ENCODE data around the gene SIRPG. TPM values are rescaled to one million over a fixed set of nuclear protein-coding genes. Genes with fewer than 3 reads are reported as not detected.
"Not testable (repeated sequence)": the region's sequence is repeated elsewhere in the genome, so short reads cannot be mapped to it uniquely, and the experiment has no call there.

SIRPG gene
- total RNA-seq (26.0 TPM), polyA plus RNA-seq (51.0 TPM)
- long read RNA-seq, donor 1, partial matches to known transcripts = 0 of 2 reads
- long read RNA-seq, donor 1, other reads (novel, unspliced or antisense) = 0 of 2 reads
- long read RNA-seq, donor 2, transcript SIRPG-202 (6 exons, 1,716 nt) = major isoform, 14 of 23 reads
- long read RNA-seq, donor 2, partial matches to known transcripts = 6 of 23 reads
- long read RNA-seq, donor 2, other reads (novel, unspliced or antisense) = 0 of 23 reads
- long read RNA-seq, donor 3, transcript SIRPG-202 (6 exons, 1,716 nt) = major isoform, 5 of 18 reads
- long read RNA-seq, donor 3, partial matches to known transcripts = 10 of 18 reads
- long read RNA-seq, donor 3, other reads (novel, unspliced or antisense) = 0 of 18 reads
- long read RNA-seq, donor 4, transcript SIRPG-202 (6 exons, 1,716 nt) = major isoform, 6 of 7 reads
- long read RNA-seq, donor 4, partial matches to known transcripts = 0 of 7 reads
- long read RNA-seq, donor 4, other reads (novel, unspliced or antisense) = 0 of 7 reads
- long read RNA-seq, donor 5, transcript SIRPG-203 (4 exons, 1,042 nt) = minor isoform, 8 of 42 reads
- long read RNA-seq, donor 5, transcript SIRPG-202 (6 exons, 1,716 nt) = major isoform, 9 of 42 reads
- long read RNA-seq, donor 5, partial matches to known transcripts = 24 of 42 reads
- long read RNA-seq, donor 5, other reads (novel, unspliced or antisense) = 0 of 42 reads
- long read RNA-seq, donor 6, transcript SIRPG-202 (6 exons, 1,716 nt) = major isoform, 8 of 15 reads
- long read RNA-seq, donor 6, partial matches to known transcripts = 5 of 15 reads
- long read RNA-seq, donor 6, other reads (novel, unspliced or antisense) = 0 of 15 reads
- long read RNA-seq, donor 7, transcript SIRPG-203 (4 exons, 1,042 nt) = major isoform, 7 of 15 reads
- long read RNA-seq, donor 7, partial matches to known transcripts = 5 of 15 reads
- long read RNA-seq, donor 7, other reads (novel, unspliced or antisense) = 0 of 15 reads
- long read RNA-seq, donor 8, partial matches to known transcripts = 0 of 2 reads
- long read RNA-seq, donor 8, other reads (novel, unspliced or antisense) = 0 of 2 reads
- long read RNA-seq, donor 9, partial matches to known transcripts = 0 of 6 reads
- long read RNA-seq, donor 9, other reads (novel, unspliced or antisense) = 0 of 6 reads
- long read RNA-seq, donor 10, transcript SIRPG-202 (6 exons, 1,716 nt) = major isoform, 5 of 10 reads
- long read RNA-seq, donor 10, partial matches to known transcripts = 5 of 10 reads
- long read RNA-seq, donor 10, other reads (novel, unspliced or antisense) = 0 of 10 reads

- Histone ChIP-seq H3K4me1 (ENCODE audit: control insufficient read depth in 2 of 2, insufficient read depth in 2 of 2, low read length in 2 of 2) (peaks cover 9 to 29% of the 10 kb centered on the region in 2 donors), H3K9me3 (ENCODE audit: control insufficient read depth in 2 of 2, insufficient read depth in 1 of 2, low read length in 1 of 2) (peaks cover 1 to 2% of the 10 kb centered on the region in 2 donors), H3K36me3 (ENCODE audit: control insufficient read depth in 2 of 2, insufficient read depth in 2 of 2, low read length in 1 of 2) (no peaks in the 10 kb centered on the region), H3K4me3 (ENCODE audit: low read length in 2 of 2) (peak within 1 kb of the TSS; percentile 43 to 48), H3K27me3 (ENCODE audit: control insufficient read depth in 2 of 2, insufficient read depth in 1 of 2, low read length in 1 of 2) (no peaks in the 10 kb centered on the region), H3K27ac (ENCODE audit: low read depth in 1 of 2, low read length in 1 of 2) (peak within 1 kb of the TSS; percentile 87 to 94)
- DNase-seq (ENCODE audit: low read depth in 6 of 9, low spot score in 9 of 9) = peak in 5 of 9 donors; percentile 29 to 80 (median 48)
- WGBS = 18% methylated on average over 5 of the region's 5 CpGs
Measured at GRCh38 chr20:1657556-1658334, at the start of gene SIRPG. TSS of gene SIRPG (minus strand) at chr20:1657779. CDS start at chr20:1657714, 65 bp downstream.

GRCh38 chr20:1706887-1707286 lies 49.3 kb upstream of the SIRPG start:
- H3K4me3 ChIP-seq (ENCODE audit: low read length in 2 of 2); H3K9me3 ChIP-seq (ENCODE audit: control insufficient read depth in 2 of 2, insufficient read depth in 1 of 2, low read length in 1 of 2); H3K36me3 ChIP-seq (ENCODE audit: control insufficient read depth in 2 of 2, insufficient read depth in 2 of 2, low read length in 1 of 2); H3K27ac ChIP-seq (ENCODE audit: low read depth in 1 of 2, low read length in 1 of 2); H3K27me3 ChIP-seq (ENCODE audit: control insufficient read depth in 2 of 2, insufficient read depth in 1 of 2, low read length in 1 of 2); DNase-seq (ENCODE audit: low read depth in 6 of 9, low spot score in 9 of 9): not testable (repeated sequence)
- WGBS = 96% methylated on average over 13 of the region's 13 CpGs
- H3K4me1 ChIP-seq (ENCODE audit: control insufficient read depth in 2 of 2, insufficient read depth in 2 of 2, low read length in 2 of 2) = peaks cover 14% of the 10 kb centered on the region in 2 donors

GRCh38 chr20:1706079-1706478 lies 48.5 kb upstream of the SIRPG start:
- Histone ChIP-seq H3K27me3 (ENCODE audit: control insufficient read depth in 2 of 2, insufficient read depth in 1 of 2, low read length in 1 of 2) (no peaks in the 10 kb centered on the region), H3K9me3 (ENCODE audit: control insufficient read depth in 2 of 2, insufficient read depth in 1 of 2, low read length in 1 of 2) (no peaks in the 10 kb centered on the region), H3K27ac (ENCODE audit: low read depth in 1 of 2, low read length in 1 of 2) (no peak overlapping the region), H3K36me3 (ENCODE audit: control insufficient read depth in 2 of 2, insufficient read depth in 2 of 2, low read length in 1 of 2) (no peaks in the 10 kb centered on the region), H3K4me3 (ENCODE audit: low read length in 2 of 2) (no peak overlapping the region), H3K4me1 (ENCODE audit: control insufficient read depth in 2 of 2, insufficient read depth in 2 of 2, low read length in 2 of 2) (peaks cover 14% of the 10 kb centered on the region in 2 donors)
- DNase-seq (ENCODE audit: low read depth in 6 of 9, low spot score in 9 of 9) = no peak
- WGBS = 93% methylated on average over 1 of the region's 1 CpG

- H3K4me3 ChIP-seq (ENCODE audit: low read length in 2 of 2) = no peak overlapping the region
- H3K9me3 ChIP-seq (ENCODE audit: control insufficient read depth in 2 of 2, insufficient read depth in 1 of 2, low read length in 1 of 2) = no peaks in the 10 kb centered on the region
- WGBS = 52% methylated on average over 2 of the region's 2 CpGs
- no peak for DNase-seq (ENCODE audit: low read depth in 6 of 9, low spot score in 9 of 9)
- no peaks in the 10 kb centered on the region for H3K27me3 ChIP-seq (ENCODE audit: control insufficient read depth in 2 of 2, insufficient read depth in 1 of 2, low read length in 1 of 2)
- no peaks in the 10 kb centered on the region for H3K36me3 ChIP-seq (ENCODE audit: control insufficient read depth in 2 of 2, insufficient read depth in 2 of 2, low read length in 1 of 2)
- H3K4me1 ChIP-seq (ENCODE audit: control insufficient read depth in 2 of 2, insufficient read depth in 2 of 2, low read length in 2 of 2) = peaks cover 3 to 5% of the 10 kb centered on the region in 2 donors
- no peak overlapping the region for H3K27ac ChIP-seq (ENCODE audit: low read depth in 1 of 2, low read length in 1 of 2)
Measured at GRCh38 chr20:1702855-1703254, 45.3 kb upstream of the SIRPG start.

GRCh38 chr20:1702328-1702727 lies 44.7 kb upstream of the SIRPG start:
- peak in 5 of 9 donors; percentile 22 to 56 (median 32) for DNase-seq (ENCODE audit: low read depth in 6 of 9, low spot score in 9 of 9)
- no peak overlapping the region for H3K27ac ChIP-seq (ENCODE audit: low read depth in 1 of 2, low read length in 1 of 2)
- 9% methylated on average over 2 of the region's 2 CpGs for WGBS
- H3K36me3 ChIP-seq (ENCODE audit: control insufficient read depth in 2 of 2, insufficient read depth in 2 of 2, low read length in 1 of 2) = no peaks in the 10 kb centered on the region
- no peak overlapping the region for H3K4me3 ChIP-seq (ENCODE audit: low read length in 2 of 2)
- H3K27me3 ChIP-seq (ENCODE audit: control insufficient read depth in 2 of 2, insufficient read depth in 1 of 2, low read length in 1 of 2) = no peaks in the 10 kb centered on the region
- no peaks in the 10 kb centered on the region for H3K9me3 ChIP-seq (ENCODE audit: control insufficient read depth in 2 of 2, insufficient read depth in 1 of 2, low read length in 1 of 2)
- H3K4me1 ChIP-seq (ENCODE audit: control insufficient read depth in 2 of 2, insufficient read depth in 2 of 2, low read length in 2 of 2) = peaks cover under 1% of the 10 kb centered on the region in 2 donors

- DNase-seq (ENCODE audit: low read depth in 6 of 9, low spot score in 9 of 9) = no peak
- 95% methylated on average over 1 of the region's 1 CpG for WGBS
- H3K4me3 ChIP-seq (ENCODE audit: low read length in 2 of 2) = no peak overlapping the region
- no peaks in the 10 kb centered on the region for H3K27me3 ChIP-seq (ENCODE audit: control insufficient read depth in 2 of 2, insufficient read depth in 1 of 2, low read length in 1 of 2)
- H3K36me3 ChIP-seq (ENCODE audit: control insufficient read depth in 2 of 2, insufficient read depth in 2 of 2, low read length in 1 of 2) = no peaks in the 10 kb centered on the region
- H3K4me1 ChIP-seq (ENCODE audit: control insufficient read depth in 2 of 2, insufficient read depth in 2 of 2, low read length in 2 of 2) = no peaks in the 10 kb centered on the region
- no peak overlapping the region for H3K27ac ChIP-seq (ENCODE audit: low read depth in 1 of 2, low read length in 1 of 2)
- no peaks in the 10 kb centered on the region for H3K9me3 ChIP-seq (ENCODE audit: control insufficient read depth in 2 of 2, insufficient read depth in 1 of 2, low read length in 1 of 2)
Measured at GRCh38 chr20:1700990-1701389, 43.4 kb upstream of the SIRPG start.

- no peaks in the 10 kb centered on the region for H3K27me3 ChIP-seq (ENCODE audit: control insufficient read depth in 2 of 2, insufficient read depth in 1 of 2, low read length in 1 of 2)
- WGBS = 96% methylated on average over 2 of the region's 2 CpGs
Measured at GRCh38 chr20:1697592-1697991, 40.0 kb upstream of the SIRPG start.

GRCh38 chr20:1696521-1697209 lies 39.1 kb upstream of the SIRPG start:
- DNase-seq (ENCODE audit: low read depth in 6 of 9, low spot score in 9 of 9) = peak in 1 of 9 donors; percentile 19
- 54% methylated on average over 7 of the region's 7 CpGs for whole genome bisulfite sequencing
- H3K27ac ChIP-seq (ENCODE audit: low read depth in 1 of 2, low read length in 1 of 2) = no peak overlapping the region
- H3K4me3 ChIP-seq (ENCODE audit: low read length in 2 of 2) = no peak overlapping the region
- no peaks in the 10 kb centered on the region for H3K27me3 ChIP-seq (ENCODE audit: control insufficient read depth in 2 of 2, insufficient read depth in 1 of 2, low read length in 1 of 2)
- no peaks in the 10 kb centered on the region for H3K9me3 ChIP-seq (ENCODE audit: control insufficient read depth in 2 of 2, insufficient read depth in 1 of 2, low read length in 1 of 2)
- H3K4me1 ChIP-seq (ENCODE audit: control insufficient read depth in 2 of 2, insufficient read depth in 2 of 2, low read length in 2 of 2) = no peaks in the 10 kb centered on the region
- H3K36me3 ChIP-seq (ENCODE audit: control insufficient read depth in 2 of 2, insufficient read depth in 2 of 2, low read length in 1 of 2) = no peaks in the 10 kb centered on the region

More at GRCh38 chr20:1697592-1697991, 40.0 kb upstream of the SIRPG start:
- no peaks in the 10 kb centered on the region for H3K4me1 ChIP-seq (ENCODE audit: control insufficient read depth in 2 of 2, insufficient read depth in 2 of 2, low read length in 2 of 2)
- H3K27ac ChIP-seq (ENCODE audit: low read depth in 1 of 2, low read length in 1 of 2) = no peak overlapping the region
- H3K4me3 ChIP-seq (ENCODE audit: low read length in 2 of 2) = no peak overlapping the region
- H3K9me3 ChIP-seq (ENCODE audit: control insufficient read depth in 2 of 2, insufficient read depth in 1 of 2, low read length in 1 of 2) = no peaks in the 10 kb centered on the region
- no peak for DNase-seq (ENCODE audit: low read depth in 6 of 9, low spot score in 9 of 9)
- no peaks in the 10 kb centered on the region for H3K36me3 ChIP-seq (ENCODE audit: control insufficient read depth in 2 of 2, insufficient read depth in 2 of 2, low read length in 1 of 2)
